NCI-H1417 (cell line): Measurements from ENCODE around the gene ALDH3A1.

Experiments
- DNase-seq, 3 experiments: peaks; one replicate each; lab custom pipeline; 2025; lab: John Stamatoyannopoulos, UW

ALDH3A1 gene

GRCh38 chr17:19759568-19760549 lies 11.8 kb upstream of the ALDH3A1 start:
- no peak for DNase-seq

GRCh38 chr17:19757536-19758180 lies 9.6 kb upstream of the ALDH3A1 start:
- no peak for DNase-seq

- DNase-seq, result no peak
Observed at GRCh38 chr17:19756546-19756945, 8.4 kb upstream of the ALDH3A1 start.

GRCh38 chr17:19755821-19756510 lies 7.9 kb upstream of the ALDH3A1 start:
- DNase-seq, result no peak

- no peak for DNase-seq
Observed at GRCh38 chr17:19755392-19755791, 7.3 kb upstream of the ALDH3A1 start.

- DNase-seq, result peak in 2 of 3 experiments; percentile 1 to 32
Observed at GRCh38 chr17:19753661-19754463, 5.8 kb upstream of the ALDH3A1 start.

GRCh38 chr17:19753051-19753509 lies 5.0 kb upstream of the ALDH3A1 start:
- DNase-seq, result peak in 2 of 3 experiments; percentile 1 to 9

GRCh38 chr17:19752216-19753050 lies 4.3 kb upstream of the ALDH3A1 start:
- DNase-seq, result no peak

GRCh38 chr17:19750835-19751234 lies 2.7 kb upstream of the ALDH3A1 start:
- no peak for DNase-seq

- no peak for DNase-seq
Observed at GRCh38 chr17:19750020-19750572, 2.0 kb upstream of the ALDH3A1 start.

GRCh38 chr17:19748807-19749193 lies 702 bp upstream of the ALDH3A1 start:
- DNase-seq, result peak in 1 of 3 experiments; percentile 14

- no peak for DNase-seq
Observed at GRCh38 chr17:19747159-19747719, 859 bp downstream of the ALDH3A1 start.

- no peak for DNase-seq
Observed at GRCh38 chr17:19746517-19746916, 1.6 kb downstream of the ALDH3A1 start.

GRCh38 chr17:19744922-19745757 lies 3.0 kb downstream of the ALDH3A1 start:
- DNase-seq, result peak; percentile 26 to 76 (median 59)

- no peak for DNase-seq
Observed at GRCh38 chr17:19744492-19744891, 3.6 kb downstream of the ALDH3A1 start.

- no peak for DNase-seq
Observed at GRCh38 chr17:19743101-19744100, 4.7 kb downstream of the ALDH3A1 start.

- no peak for DNase-seq
Observed at GRCh38 chr17:19742495-19742894, 5.6 kb downstream of the ALDH3A1 start.
